Thoracic aorta endothelial cell (primary cell): ENCODE data around the gene AGPAT2. TPM values are rescaled to one million over a fixed set of nuclear protein-coding genes. Genes with fewer than 3 reads are reported as not detected.

Source experiments
- small RNA-seq: library from RNA; depleted of rRNA; stranded (forward); fragments of <200 nt; gene quantifications from one replicate; pipeline ENCODE3, GENCODE V24; 2012
- total RNA-seq: library from RNA; depleted of rRNA; stranded (reverse); fragments of >200 nt; gene quantifications from 2 replicates; pipeline ENCODE4 v1.2.3, GENCODE V29; 2012

Gene AGPAT2
- 29.1 and 43.1 TPM in 2 replicates for total RNA-seq

DNA sequence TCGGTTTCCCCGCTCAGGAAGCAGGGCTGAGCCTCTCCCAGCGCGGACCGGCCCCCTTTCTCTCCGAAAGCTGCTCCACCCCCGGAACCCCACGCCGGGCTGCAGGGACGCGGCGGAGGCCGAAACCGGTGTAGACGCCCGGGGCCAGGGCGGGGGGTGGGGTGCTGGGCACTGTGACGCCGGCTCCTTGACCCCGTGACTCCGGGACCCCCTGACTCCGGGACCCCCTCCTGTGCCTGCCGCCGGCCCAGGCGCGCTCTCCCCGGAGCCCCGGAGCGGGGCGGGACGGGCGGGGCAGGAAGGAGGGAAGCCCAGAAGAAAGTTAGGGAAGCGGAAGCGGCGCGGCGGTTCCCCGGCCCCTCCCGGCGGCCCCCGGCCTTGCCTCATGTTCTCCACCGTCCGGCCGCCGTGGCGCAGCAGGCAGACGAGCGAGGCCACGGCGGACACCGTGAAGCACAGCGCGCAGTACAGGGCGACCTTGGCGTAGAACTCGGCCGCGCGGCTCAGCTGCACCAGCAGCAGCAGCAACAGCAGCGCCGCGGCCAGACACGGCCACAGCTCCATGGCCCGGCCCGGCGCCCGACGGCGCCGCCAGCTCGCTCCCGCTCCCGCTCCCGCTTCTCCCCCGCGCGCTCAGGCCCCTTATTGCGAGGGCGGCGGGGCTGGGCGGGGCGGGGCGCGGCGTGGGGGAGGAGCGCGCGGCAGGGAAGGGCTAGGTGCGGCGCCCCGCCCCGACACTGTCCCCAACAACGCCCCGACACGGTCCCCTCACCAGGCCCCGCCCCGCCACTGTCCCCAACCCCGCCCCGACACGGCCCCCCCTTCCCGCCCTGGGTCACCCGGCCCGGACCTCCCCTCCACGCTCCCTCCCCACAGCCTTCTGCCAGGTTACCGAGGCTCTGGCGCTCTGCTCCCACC is at the start of gene AGPAT2:
TSS of gene AGPAT2 (minus strand) at position 664 of the 918 bp plus-strand sequence. CDS start at position 564, 100 bp downstream.

DNA sequence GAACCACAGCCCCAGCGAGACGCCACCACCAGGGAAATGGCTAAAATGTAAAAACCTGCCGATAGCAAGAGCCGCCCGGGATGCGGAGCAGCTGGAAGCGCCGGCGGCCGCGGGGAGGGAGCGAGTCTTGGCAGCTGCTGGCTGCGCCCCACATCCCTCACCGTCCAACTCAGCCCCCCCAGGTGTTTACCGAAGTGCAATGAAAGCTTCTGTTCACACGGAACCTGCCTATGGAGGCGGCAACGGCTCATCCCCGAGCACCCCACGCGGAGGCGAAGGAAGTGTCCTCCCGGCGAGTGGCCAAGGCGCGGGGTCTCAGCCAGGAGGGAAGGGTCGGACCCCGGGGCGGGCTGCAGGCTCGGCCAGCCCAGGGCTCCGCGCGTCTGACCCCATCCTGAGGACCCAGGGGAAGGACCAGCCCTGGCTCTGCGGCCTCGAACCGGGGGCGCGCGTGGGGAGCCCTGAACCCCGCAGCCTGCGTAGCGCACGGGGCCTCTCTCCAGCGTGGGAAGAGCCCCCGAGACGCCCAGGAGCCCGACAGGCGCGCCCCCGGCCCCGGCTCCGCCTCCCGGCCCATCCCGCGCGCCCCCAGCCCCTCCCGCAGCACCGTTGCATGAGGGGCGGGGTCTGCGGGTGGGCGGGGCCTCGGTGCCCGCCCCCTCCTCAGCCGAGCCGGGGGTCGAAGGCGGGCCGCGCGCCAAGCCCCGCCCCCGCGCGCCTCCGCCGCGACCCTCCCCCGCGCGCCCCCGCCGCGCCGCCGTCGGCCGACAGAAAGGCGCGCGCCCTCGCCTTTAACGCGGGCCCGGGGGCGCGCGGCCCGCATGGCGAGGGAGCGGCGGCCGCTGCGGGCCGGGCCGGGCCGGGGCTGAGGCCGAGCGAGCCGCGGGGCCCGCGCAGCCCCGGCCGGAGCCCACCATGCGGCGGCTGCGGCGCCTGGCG is 24.8 kb upstream of the AGPAT2 start, which contains the start of gene DIPK1B:
TSS of gene DIPK1B (plus strand) at position 822 of the 939 bp plus-strand sequence. CDS start at position 916, 94 bp downstream.

DNA sequence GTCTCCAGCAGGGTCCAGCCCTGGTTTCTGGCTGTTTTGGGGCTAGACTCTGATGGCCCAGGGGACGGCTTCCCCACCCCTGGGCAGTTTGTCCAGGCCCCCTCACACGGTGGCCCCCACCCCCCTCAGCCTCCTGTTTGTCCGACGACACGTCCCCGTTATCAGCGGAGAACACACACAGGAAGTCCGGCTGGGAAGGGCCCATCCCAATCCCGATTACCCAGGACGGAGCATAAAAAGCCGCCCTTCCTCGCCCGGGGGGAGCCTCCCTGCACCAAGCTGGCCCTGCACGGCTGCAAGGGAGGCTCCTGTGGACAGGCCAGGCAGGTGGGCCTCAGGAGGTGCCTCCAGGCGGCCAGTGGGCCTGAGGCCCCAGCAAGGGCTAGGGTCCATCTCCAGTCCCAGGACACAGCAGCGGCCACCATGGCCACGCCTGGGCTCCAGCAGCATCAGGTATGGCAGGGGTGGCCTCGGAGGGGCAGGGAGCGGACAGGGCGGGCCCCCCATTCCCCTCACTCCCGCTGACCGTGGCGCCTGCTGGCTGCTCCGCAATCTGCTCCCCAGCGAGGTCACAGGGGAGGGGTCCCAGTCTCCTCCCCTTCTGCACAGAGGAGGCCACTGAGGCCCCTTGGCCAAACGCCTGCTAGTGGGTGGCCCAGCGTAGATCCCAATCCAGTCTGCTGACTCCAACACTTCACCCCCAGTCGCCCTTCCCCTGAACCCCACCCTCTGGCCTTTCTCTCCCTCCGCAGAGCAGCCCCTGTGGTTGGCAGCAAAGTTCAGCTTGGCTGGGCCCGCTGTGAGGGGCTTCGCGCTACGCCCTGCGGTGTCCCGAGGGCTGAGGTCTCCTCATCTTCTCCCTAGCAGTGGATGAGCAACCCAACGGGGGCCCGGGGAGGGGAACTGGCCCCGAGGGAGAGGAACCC is 24.3 kb downstream of the AGPAT2 start, which contains the start of gene EGFL7:
TSS of gene EGFL7 (plus strand) at position 261 of the 926 bp plus-strand sequence. CDS start 5,367 bp downstream, outside the sequence.

Small RNA genes lying within 50 kb of the gene (small RNA-seq; reads per million reads assigned to genes)
- 169,245 reads per million, percentile 100 among the genes with 10 or more reads in this experiment for gene MIR126

Other genes with a start within 250 kb of the AGPAT2 start
- 10.1 and 13.7 TPM in 2 replicates for gene INPP5E, start 247.6 kb downstream of the AGPAT2 start, total RNA-seq
- 56.5 and 57.2 TPM in 2 replicates for gene SEC16A, start 204.4 kb downstream of the AGPAT2 start, total RNA-seq
- gene NOTCH1, start 141.4 kb downstream of the AGPAT2 start, total RNA-seq: 116 and 138 TPM in 2 replicates
- 400 and 489 TPM in 2 replicates for gene EGFL7, start 24.5 kb downstream of the AGPAT2 start, total RNA-seq
- gene DIPK1B, start 25.1 kb upstream of the AGPAT2 start, total RNA-seq: 121 and 158 TPM in 2 replicates
- not detected in 2 replicates for gene LCN10, start 55.5 kb upstream of the AGPAT2 start, total RNA-seq
- gene LCN6, start 61.1 kb upstream of the AGPAT2 start, total RNA-seq: not detected in 2 replicates
- not detected in 2 replicates for gene LCN8, start 70.8 kb upstream of the AGPAT2 start, total RNA-seq
- gene LCN15, start 77.1 kb upstream of the AGPAT2 start, total RNA-seq: not detected in 2 replicates
- gene TMEM141, start 103.9 kb upstream of the AGPAT2 start, total RNA-seq: 42.9 and 43.6 TPM in 2 replicates
- 0.13 TPM in 1 of 2 replicates, not detected in the other for gene CCDC183, start 108.9 kb upstream of the AGPAT2 start, total RNA-seq
- 68.1 and 77.0 TPM in 2 replicates for gene RABL6, start 120.5 kb upstream of the AGPAT2 start, total RNA-seq
- gene AJM1, start 155.0 kb upstream of the AGPAT2 start, total RNA-seq: 0.66 and 0.72 TPM in 2 replicates
- 51.4 and 81.0 TPM in 2 replicates for gene PHPT1, start 162.0 kb upstream of the AGPAT2 start, total RNA-seq
- 1.9 and 2.0 TPM in 2 replicates for gene MAMDC4, start 164.9 kb upstream of the AGPAT2 start, total RNA-seq
- 173 and 174 TPM in 2 replicates for gene EDF1, start 178.9 kb upstream of the AGPAT2 start, total RNA-seq
- gene TRAF2, start 199.1 kb upstream of the AGPAT2 start, total RNA-seq: 11.0 and 14.3 TPM in 2 replicates